GM12878 (cell line): Measurements from ENCODE around the gene SLC37A1. TPM values are rescaled to one million over a fixed set of nuclear protein-coding genes. Genes with fewer than 3 reads are reported as not detected.
A peak's percentile ranks its signal among the peaks of the same experiment; 100 is the strongest.

Source experiments
- CHD2 ChIP-seq: IDR thresholded peaks from 2 replicates; pipeline ENCODE4 v1.6.1; 2011; ENCODE audit warnings: low read depth, low read length, improper control_type of control experiment, borderline replicate concordance
- ESRRA ChIP-seq: IDR thresholded peaks from 2 replicates; pipeline ENCODE4 v1.6.1; 2012; ENCODE audit warnings: mild to moderate bottlenecking, low read length, improper control_type of control experiment
- ETV6 ChIP-seq, 2 experiments: fragments of 450-650 bp in 1 of 2; IDR thresholded peaks in 1 of 2; conservative IDR thresholded peaks in 1 of 2; 2 replicates each; pipeline ENCODE4 v1.6.1; 2014; ENCODE audit warnings: antibody characterized with exemption in 1 of 2, borderline replicate concordance in 1 of 2, low read depth in 1 of 2, mild to moderate bottlenecking in 1 of 2, moderate library complexity in 1 of 2
- HCFC1 ChIP-seq: fragments of 150-350 bp; IDR thresholded peaks from 2 replicates; pipeline ENCODE4 v1.6.1; 2014; ENCODE audit warnings: low read length
- MEF2A ChIP-seq: IDR thresholded peaks from 2 replicates; pipeline ENCODE4 v1.6.1; 2011; ENCODE audit warnings: low read depth, mild to moderate bottlenecking, low read length, moderate library complexity; ENCODE audit not compliant: insufficient read depth
- MTA3 ChIP-seq: IDR thresholded peaks from 2 replicates; pipeline ENCODE4 v1.6.1; 2012; ENCODE audit warnings: low read length, inconsistent platforms, borderline replicate concordance
- MYB ChIP-seq: fragments of 150-350 bp; IDR thresholded peaks from 2 replicates; pipeline ENCODE4 v1.6.1; 2014; ENCODE audit warnings: mild to moderate bottlenecking, low read depth, low read length, borderline replicate concordance
- NR2C1 ChIP-seq: fragments of 450-650 bp; IDR thresholded peaks from 2 replicates; pipeline ENCODE4 v1.6.1; 2017; ENCODE audit warnings: antibody characterized with exemption, mild to moderate bottlenecking, moderate library complexity
- POLR2A ChIP-seq: IDR thresholded peaks from 2 replicates; pipeline ENCODE4 v1.6.1; 2011; ENCODE audit warnings: low read depth, mild to moderate bottlenecking, low read length
- RAD21 ChIP-seq: IDR thresholded peaks from 2 replicates; pipeline ENCODE4 v1.6.1; 2011; ENCODE audit warnings: mild to moderate bottlenecking, low read depth, low read length, moderate library complexity; ENCODE audit not compliant: insufficient read depth
- RBBP5 ChIP-seq: fragments of 200-600 bp; sonication (generic); conservative IDR thresholded peaks from 2 replicates; pipeline ENCODE4 v1.6.1; 2016
- SMAD1 ChIP-seq: fragments of 450-650 bp; IDR thresholded peaks from 2 replicates; pipeline ENCODE4 v1.6.1; 2018; ENCODE audit warnings: mild to moderate bottlenecking, low read depth; ENCODE audit not compliant: partially characterized antibody
- SMC3 ChIP-seq: IDR thresholded peaks from 2 replicates; pipeline ENCODE4 v1.6.1; 2011; ENCODE audit warnings: low read length, improper control_type of control experiment, borderline replicate concordance
- SREBF2 ChIP-seq: IDR thresholded peaks from 2 replicates; pipeline ENCODE4 v1.6.1; 2012; ENCODE audit warnings: mild to moderate bottlenecking, low read length
- TCF12 ChIP-seq: IDR thresholded peaks from 2 replicates; pipeline ENCODE4 v1.6.1; 2011; ENCODE audit warnings: low read depth, mild to moderate bottlenecking, low read length
- YY1 ChIP-seq: IDR thresholded peaks from 2 replicates; pipeline ENCODE4 v1.6.1; 2011; ENCODE audit warnings: low read depth, mild to moderate bottlenecking, low read length
- polyA plus RNA-seq, 11 experiments: library from polyadenylated mRNA; depleted of rRNA in 4 of 11; unstranded in 6 of 11; stranded (reverse) in 5 of 11; fragments of >200 nt; fragmentation: Nextera tagmentation in 4 of 11; fragmentation: Illumina TruSeq in 1 of 11; extraction: Ambion mirVana in 4 of 11; extraction: Trizol in 1 of 11; gene quantifications; 1 replicate in 1 of 11; 2 replicates in 10 of 11; pipeline versions ENCODE4 v1.2.1 to v1.2.3, GENCODE V29; 2011 to 2016; ENCODE audit warnings: inconsistent platforms in 2 of 11, missing spikeins in 2 of 11, low read depth in 1 of 11
- total RNA-seq, 4 experiments: library from RNA; depleted of rRNA in 3 of 4; stranded (reverse); fragments of >200 nt in 3 of 4; fragmentation: Illumina TruSeq in 1 of 4; extraction: Trizol in 1 of 4; gene quantifications; 2 replicates each; pipeline versions ENCODE4 v1.2.1 to v1.2.3, GENCODE V29; 2013 to 2021
- TF ChIP-seq, protein P1 (sequence below): fragments of 450-650 bp; IDR thresholded peaks from 2 replicates; pipeline ENCODE4 v1.6.1; 2016; ENCODE audit warnings: mild to moderate bottlenecking
- TF ChIP-seq, protein P2 (sequence below): IDR thresholded peaks from 2 replicates; pipeline ENCODE4 v1.6.1; 2012; ENCODE audit warnings: mild to moderate bottlenecking, low read depth, low read length
- TF ChIP-seq, protein P3 (sequence below): IDR thresholded peaks from 2 replicates; pipeline ENCODE4 v1.6.1; 2011; ENCODE audit warnings: borderline replicate concordance, low read depth, mild to moderate bottlenecking, moderate library complexity, low read length; ENCODE audit not compliant: insufficient read depth, poor library complexity, severe bottlenecking
- TF ChIP-seq, protein P4 (sequence below): fragments of 450-650 bp; IDR thresholded peaks from 2 replicates; pipeline ENCODE4 v1.6.1; 2017; ENCODE audit warnings: mild to moderate bottlenecking, moderate library complexity

SLC37A1 gene
- total and polyA plus RNA-seq, 10 of the 15 experiments (the other 5 are each of a cell fraction or from before 2014, with no cell fraction given), result 1.1 to 35.5 (median 24.4) TPM

DNA sequence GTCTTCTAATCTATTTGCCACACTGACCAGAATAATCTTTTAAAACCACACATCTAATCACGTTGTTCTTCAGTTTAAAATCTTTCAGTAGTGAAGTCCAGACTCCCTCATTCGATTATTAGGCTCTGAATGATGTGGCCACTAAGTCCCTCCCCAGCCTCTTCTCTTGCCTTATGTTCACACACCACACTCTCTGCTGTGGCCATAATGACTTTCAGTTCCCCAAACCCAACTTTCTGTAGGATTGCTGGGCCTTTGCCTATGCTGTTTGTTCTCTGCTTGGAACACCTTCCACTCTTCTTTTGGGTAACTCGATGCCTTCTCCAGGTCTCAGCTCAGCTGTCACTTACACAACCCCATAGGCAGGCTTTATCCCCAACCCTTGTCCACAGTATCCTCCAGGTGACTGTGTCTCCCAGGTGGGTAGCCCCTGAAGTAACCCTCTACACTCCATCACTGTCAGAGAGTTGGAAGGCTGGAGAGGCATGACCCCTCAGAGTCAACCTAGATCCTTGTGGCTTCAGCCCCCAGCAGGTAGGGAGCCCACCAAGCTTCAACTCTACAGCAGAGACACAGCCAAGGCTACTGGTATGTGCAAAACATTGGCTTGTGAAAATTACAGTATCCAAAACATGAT lies 8.4 kb upstream of the SLC37A1 start (continued):
- TF ChIP-seq YY1 (peak; percentile 80), MTA3 (peak; percentile 50; the same call in 1 of the 2 replicates), TCF12 (peak; percentile 18; the same call in 1 of the 2 replicates), POLR2A (no peak), NR2C1 (no peak), MYB (no peak), HCFC1 (no peak), RAD21 (no peak), SMAD1 (no peak), ETV6 (conservative IDR thresholded peaks at IDR 0.05 in 1 of 2, IDR thresholded peaks at IDR 0.05 in 1 of 2; ENCODE audit: borderline replicate concordance in 1 of 2, low read depth in 1 of 2) (0 out of 4 replicates have a peak, but pooled peaks of 1 of the 2 experiments have one; percentile 26), SMC3 (no peak; the same call in 1 of the 2 replicates), ESRRA (no peak), MEF2A (0 out of 2 replicates have a peak, but pooled peaks have one; percentile 42), SREBF2 (no peak), RBBP5 (no peak), CHD2 (0 out of 2 replicates have a peak, but pooled peaks have one; percentile 62)
- TF ChIP-seq, protein P1, sequence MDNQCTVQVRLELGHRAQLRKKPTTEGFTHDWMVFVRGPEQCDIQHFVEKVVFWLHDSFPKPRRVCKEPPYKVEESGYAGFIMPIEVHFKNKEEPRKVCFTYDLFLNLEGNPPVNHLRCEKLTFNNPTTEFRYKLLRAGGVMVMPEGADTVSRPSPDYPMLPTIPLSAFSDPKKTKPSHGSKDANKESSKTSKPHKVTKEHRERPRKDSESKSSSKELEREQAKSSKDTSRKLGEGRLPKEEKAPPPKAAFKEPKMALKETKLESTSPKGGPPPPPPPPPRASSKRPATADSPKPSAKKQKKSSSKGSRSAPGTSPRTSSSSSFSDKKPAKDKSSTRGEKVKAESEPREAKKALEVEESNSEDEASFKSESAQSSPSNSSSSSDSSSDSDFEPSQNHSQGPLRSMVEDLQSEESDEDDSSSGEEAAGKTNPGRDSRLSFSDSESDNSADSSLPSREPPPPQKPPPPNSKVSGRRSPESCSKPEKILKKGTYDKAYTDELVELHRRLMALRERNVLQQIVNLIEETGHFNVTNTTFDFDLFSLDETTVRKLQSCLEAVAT, result peak; percentile 90
- TF ChIP-seq, protein P2, sequence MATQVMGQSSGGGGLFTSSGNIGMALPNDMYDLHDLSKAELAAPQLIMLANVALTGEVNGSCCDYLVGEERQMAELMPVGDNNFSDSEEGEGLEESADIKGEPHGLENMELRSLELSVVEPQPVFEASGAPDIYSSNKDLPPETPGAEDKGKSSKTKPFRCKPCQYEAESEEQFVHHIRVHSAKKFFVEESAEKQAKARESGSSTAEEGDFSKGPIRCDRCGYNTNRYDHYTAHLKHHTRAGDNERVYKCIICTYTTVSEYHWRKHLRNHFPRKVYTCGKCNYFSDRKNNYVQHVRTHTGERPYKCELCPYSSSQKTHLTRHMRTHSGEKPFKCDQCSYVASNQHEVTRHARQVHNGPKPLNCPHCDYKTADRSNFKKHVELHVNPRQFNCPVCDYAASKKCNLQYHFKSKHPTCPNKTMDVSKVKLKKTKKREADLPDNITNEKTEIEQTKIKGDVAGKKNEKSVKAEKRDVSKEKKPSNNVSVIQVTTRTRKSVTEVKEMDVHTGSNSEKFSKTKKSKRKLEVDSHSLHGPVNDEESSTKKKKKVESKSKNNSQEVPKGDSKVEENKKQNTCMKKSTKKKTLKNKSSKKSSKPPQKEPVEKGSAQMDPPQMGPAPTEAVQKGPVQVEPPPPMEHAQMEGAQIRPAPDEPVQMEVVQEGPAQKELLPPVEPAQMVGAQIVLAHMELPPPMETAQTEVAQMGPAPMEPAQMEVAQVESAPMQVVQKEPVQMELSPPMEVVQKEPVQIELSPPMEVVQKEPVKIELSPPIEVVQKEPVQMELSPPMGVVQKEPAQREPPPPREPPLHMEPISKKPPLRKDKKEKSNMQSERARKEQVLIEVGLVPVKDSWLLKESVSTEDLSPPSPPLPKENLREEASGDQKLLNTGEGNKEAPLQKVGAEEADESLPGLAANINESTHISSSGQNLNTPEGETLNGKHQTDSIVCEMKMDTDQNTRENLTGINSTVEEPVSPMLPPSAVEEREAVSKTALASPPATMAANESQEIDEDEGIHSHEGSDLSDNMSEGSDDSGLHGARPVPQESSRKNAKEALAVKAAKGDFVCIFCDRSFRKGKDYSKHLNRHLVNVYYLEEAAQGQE, result no peak
- TF ChIP-seq, protein P3, sequence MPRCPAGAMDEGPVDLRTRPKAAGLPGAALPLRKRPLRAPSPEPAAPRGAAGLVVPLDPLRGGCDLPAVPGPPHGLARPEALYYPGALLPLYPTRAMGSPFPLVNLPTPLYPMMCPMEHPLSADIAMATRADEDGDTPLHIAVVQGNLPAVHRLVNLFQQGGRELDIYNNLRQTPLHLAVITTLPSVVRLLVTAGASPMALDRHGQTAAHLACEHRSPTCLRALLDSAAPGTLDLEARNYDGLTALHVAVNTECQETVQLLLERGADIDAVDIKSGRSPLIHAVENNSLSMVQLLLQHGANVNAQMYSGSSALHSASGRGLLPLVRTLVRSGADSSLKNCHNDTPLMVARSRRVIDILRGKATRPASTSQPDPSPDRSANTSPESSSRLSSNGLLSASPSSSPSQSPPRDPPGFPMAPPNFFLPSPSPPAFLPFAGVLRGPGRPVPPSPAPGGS, result no peak
- TF ChIP-seq, protein P4, sequence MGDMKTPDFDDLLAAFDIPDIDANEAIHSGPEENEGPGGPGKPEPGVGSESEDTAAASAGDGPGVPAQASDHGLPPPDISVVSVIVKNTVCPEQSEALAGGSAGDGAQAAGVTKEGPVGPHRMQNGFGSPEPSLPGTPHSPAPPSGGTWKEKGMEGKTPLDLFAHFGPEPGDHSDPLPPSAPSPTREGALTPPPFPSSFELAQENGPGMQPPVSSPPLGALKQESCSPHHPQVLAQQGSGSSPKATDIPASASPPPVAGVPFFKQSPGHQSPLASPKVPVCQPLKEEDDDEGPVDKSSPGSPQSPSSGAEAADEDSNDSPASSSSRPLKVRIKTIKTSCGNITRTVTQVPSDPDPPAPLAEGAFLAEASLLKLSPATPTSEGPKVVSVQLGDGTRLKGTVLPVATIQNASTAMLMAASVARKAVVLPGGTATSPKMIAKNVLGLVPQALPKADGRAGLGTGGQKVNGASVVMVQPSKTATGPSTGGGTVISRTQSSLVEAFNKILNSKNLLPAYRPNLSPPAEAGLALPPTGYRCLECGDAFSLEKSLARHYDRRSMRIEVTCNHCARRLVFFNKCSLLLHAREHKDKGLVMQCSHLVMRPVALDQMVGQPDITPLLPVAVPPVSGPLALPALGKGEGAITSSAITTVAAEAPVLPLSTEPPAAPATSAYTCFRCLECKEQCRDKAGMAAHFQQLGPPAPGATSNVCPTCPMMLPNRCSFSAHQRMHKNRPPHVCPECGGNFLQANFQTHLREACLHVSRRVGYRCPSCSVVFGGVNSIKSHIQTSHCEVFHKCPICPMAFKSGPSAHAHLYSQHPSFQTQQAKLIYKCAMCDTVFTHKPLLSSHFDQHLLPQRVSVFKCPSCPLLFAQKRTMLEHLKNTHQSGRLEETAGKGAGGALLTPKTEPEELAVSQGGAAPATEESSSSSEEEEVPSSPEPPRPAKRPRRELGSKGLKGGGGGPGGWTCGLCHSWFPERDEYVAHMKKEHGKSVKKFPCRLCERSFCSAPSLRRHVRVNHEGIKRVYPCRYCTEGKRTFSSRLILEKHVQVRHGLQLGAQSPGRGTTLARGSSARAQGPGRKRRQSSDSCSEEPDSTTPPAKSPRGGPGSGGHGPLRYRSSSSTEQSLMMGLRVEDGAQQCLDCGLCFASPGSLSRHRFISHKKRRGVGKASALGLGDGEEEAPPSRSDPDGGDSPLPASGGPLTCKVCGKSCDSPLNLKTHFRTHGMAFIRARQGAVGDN, result peak; percentile 48; the same call in 1 of the 2 replicates
